ENCODE data around the gene NEDD4L.

NEDD4L gene

DNA sequence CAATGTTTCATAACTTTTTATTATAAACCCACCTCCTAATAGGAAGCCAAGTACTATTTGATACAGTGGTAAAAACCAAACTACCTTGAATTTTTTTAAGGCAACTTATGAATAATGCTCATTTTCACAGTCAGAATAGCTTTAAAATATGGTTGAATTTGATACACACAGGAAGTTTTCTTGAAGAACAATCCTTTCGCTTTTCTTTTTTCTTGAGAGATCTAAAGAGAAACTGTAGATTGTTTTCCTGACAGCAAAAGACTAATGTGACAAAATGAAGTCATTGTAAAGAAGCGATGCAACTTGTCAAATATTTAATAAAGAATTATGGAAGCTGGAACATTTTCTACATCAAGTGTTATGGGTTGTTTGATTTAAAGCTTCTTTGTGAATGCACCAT is 357.2 kb downstream of the NEDD4L start:
- DNase-seq (ENCODE audit: low spot score) = no peak

GRCh38 chr18:58402247-58402646 is 358.2 kb downstream of the NEDD4L start:
- no peak for DNase-seq (ENCODE audit: low spot score)

DNA sequence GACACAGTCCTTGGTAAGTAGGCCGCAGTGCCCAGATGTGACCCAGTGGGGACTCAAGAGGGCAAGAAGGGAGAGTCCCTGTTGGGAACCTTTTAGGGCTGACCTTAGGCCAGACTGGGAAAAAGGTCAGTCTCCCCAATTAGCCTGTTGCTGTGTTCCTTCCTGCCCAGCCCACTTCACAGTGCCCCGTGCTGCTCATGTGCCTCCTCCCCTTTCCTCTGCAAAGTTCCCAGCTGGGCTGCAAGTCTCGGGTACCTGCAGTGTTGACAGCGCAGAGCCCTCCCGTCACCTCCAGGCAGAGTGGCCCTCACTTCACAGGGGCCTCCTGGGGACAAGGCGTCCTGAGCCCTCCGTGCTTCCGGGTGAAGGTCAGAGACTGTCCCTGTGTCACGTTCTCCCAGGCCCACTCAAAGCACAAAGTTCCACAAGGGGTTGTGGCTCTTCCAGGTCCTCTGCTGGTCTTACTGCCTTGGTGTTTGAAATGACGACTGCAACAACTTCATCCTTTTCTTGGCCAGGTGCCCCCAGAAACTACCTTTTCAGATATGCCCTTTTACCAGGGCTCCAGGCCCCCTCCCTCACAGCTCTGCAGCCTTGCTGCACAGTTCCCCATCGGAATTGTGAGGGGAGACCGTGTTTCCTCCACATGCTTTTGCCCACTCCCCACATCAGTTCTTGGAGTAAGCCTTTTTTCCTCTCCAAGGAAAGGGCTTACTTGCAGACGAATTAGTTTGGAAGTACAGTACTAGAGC is 359.1 kb downstream of the NEDD4L start:
- DNase-seq (ENCODE audit: low spot score) = no peak

DNA sequence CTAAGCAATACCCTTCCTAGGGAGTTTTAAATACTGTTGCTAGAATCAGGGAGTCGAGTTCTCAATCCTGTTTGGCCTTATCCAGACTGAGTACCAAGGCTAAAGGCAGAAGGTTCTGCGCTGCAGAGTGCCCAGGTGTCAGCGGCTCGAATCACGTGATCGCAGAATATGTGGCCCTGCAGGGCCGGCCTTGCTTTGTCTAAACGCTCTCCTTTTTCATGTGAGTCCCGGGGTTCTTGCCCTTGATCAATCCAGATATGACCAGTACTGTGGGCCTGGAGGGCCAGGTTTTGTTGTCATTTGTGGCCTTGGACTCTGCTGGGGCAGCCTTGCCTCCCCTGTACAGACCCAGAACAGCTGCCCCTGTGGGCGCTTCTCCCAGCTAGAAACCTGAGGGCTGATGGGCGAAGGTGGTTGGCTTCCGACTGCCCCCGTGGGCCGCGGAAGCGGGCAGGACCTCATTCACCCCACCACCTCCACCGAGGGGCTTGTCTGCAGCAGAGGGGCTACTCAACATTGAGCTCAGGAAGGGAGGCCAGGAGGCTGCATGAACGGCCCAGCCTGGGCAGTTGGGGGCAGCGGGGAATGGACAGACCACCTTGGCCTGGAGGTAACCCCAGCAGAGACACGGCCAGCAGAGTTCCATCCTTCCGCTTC is 359.9 kb downstream of the NEDD4L start:
- DNase-seq (ENCODE audit: low spot score) = no peak

GRCh38 chr18:58405107-58405898 is 361.3 kb downstream of the NEDD4L start:
- DNase-seq (ENCODE audit: low spot score) = no peak

- no peak for DNase-seq (ENCODE audit: low spot score)
These were observed 363.2 kb downstream of the NEDD4L start for GRCh38 chr18:58407263-58407648.

- DNase-seq (ENCODE audit: low spot score) = no peak
These were observed 363.8 kb downstream of the NEDD4L start for GRCh38 chr18:58407649-58408407.

GRCh38 chr18:58408665-58409064 is 364.6 kb downstream of the NEDD4L start:
- no peak for DNase-seq (ENCODE audit: low spot score)

- no peak for DNase-seq (ENCODE audit: low spot score)
These were observed 365.9 kb downstream of the NEDD4L start for GRCh38 chr18:58409802-58410445.

DNA sequence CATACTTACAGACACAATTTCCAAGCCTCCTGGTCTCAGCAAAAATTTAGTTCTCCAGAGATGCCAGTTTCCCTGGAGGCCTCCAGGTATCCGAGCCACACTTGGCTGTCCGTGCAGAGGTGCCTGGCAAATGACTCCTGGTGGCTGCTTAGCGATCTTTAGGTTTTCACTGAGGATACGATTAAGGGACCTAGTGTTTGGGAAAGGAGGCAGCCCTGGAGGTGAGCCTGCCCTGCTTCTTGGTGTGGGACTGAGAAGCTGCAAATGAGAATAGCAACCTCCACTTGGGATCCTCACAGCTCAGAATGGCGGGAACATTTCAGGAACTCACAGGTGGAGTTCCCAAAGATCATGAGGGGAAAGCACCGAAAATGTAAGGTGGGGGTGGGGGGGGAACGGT is 367.3 kb downstream of the NEDD4L start:
- DNase-seq (ENCODE audit: low spot score) = no peak

GRCh38 chr18:58412844-58413666 is 369.0 kb downstream of the NEDD4L start:
- no peak for DNase-seq (ENCODE audit: low spot score)

DNA sequence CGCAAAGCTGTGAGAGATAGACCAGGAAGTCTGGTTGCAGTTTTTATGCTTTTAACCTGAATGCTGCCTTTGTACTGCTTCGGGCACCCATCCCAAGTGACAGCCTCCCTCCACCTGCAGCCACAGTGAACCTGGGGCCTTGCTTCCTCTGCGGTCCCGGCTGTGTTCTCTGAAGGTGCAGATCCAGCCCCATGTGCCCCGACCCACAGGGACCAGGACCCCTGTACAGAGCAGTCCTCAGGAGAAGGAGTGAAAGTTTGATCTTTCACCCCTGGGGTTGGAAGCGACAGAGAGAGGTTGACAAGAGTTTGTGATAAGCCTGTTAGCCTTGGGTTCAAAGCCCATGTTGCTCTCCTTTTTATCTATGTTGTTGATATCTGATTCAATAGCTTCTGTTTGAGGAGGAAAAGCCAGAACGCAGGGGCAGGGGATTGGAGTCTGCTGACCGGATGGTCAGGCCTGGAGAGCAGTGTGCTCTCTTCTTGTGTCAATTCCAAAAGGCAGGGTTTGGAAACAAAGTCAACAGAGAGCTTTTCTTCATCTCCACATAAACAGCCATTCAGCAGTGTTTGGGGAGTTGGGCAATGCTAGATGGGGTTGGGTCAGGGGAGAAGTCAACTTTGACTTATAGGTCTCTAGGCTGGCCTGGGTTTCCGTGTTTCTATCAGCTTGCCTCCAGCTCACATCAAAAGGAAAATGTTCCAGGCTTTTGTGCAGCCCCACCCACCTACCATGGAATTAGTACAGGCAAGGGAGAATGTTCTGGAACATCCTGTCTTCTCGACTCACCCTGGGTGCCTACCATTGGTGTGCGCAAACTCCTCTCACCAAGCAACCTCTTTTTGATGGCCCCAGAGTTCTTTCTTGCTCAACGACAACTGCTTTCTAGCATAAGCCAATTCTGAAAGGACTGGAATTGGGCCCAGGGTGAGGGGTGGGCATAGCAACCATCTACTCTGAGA is 369.9 kb downstream of the NEDD4L start:
- no peak for DNase-seq (ENCODE audit: low spot score)

- no peak for DNase-seq (ENCODE audit: low spot score)
These were observed 372.1 kb downstream of the NEDD4L start for GRCh38 chr18:58416014-58416703.

GRCh38 chr18:58416704-58417683 is 373.0 kb downstream of the NEDD4L start:
- DNase-seq (ENCODE audit: low spot score) = no peak

- DNase-seq (ENCODE audit: low spot score) = no peak
These were observed 373.7 kb downstream of the NEDD4L start for GRCh38 chr18:58417752-58418151.

GRCh38 chr18:58418361-58418760 is 374.3 kb downstream of the NEDD4L start:
- no peak for DNase-seq (ENCODE audit: low spot score)

DNA sequence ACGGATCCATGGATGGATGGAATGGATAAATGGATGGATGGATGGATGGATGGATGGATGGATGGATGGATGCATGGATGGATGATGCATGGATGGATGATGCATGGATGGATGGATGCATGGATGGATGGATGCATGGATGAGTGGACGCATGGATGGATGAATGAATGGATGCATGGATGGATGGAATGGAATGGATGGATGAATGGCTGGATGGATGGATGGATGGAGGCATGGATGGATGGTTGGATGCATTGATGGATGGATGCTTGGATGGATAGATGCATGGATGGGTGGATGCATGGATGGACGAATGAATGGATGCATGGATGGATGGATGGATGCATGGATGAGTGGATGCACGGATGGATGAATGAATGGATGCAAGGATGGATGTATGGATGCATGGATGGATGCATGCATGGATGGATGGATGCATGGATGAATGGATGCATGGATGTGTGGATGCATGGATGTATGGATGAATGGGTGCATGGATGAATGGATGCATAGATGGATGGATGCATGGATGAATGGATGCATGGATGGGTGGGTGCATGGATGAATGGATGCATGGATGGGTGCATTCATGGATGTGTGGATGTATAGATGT is 375.7 kb downstream of the NEDD4L start:
- DNase-seq (ENCODE audit: low spot score) = no peak
